Activated T-cell treated with anti-CD3 and anti-CD28 coated beads for 4 hours (primary cell): ENCODE measurements around the gene ALS2CL.
"Not testable (repeated sequence)": the region's sequence is repeated elsewhere in the genome, so short reads cannot be mapped to it uniquely, and the experiment has no call there.

Experiments
- DNase-seq: peaks from one replicate; pipeline ENCODE4 v3.0.0-alpha.2; 2020

ALS2CL gene, protein sequence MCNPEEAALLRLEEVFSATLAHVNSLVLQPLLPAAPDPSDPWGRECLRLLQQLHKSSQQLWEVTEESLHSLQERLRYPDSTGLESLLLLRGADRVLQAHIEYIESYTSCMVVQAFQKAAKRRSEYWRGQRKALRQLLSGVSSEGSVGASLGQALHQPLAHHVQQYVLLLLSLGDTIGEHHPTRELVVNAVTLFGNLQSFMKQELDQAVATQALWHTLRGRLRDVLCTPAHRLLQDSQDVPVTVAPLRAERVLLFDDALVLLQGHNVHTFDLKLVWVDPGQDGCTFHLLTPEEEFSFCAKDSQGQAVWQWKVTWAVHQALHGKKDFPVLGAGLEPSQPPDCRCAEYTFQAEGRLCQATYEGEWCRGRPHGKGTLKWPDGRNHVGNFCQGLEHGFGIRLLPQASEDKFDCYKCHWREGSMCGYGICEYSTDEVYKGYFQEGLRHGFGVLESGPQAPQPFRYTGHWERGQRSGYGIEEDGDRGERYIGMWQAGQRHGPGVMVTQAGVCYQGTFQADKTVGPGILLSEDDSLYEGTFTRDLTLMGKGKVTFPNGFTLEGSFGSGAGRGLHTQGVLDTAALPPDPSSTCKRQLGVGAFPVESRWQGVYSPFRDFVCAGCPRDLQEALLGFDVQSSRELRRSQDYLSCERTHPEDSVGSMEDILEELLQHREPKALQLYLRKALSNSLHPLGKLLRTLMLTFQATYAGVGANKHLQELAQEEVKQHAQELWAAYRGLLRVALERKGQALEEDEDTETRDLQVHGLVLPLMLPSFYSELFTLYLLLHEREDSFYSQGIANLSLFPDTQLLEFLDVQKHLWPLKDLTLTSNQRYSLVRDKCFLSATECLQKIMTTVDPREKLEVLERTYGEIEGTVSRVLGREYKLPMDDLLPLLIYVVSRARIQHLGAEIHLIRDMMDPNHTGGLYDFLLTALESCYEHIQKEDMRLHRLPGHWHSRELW

DNA sequence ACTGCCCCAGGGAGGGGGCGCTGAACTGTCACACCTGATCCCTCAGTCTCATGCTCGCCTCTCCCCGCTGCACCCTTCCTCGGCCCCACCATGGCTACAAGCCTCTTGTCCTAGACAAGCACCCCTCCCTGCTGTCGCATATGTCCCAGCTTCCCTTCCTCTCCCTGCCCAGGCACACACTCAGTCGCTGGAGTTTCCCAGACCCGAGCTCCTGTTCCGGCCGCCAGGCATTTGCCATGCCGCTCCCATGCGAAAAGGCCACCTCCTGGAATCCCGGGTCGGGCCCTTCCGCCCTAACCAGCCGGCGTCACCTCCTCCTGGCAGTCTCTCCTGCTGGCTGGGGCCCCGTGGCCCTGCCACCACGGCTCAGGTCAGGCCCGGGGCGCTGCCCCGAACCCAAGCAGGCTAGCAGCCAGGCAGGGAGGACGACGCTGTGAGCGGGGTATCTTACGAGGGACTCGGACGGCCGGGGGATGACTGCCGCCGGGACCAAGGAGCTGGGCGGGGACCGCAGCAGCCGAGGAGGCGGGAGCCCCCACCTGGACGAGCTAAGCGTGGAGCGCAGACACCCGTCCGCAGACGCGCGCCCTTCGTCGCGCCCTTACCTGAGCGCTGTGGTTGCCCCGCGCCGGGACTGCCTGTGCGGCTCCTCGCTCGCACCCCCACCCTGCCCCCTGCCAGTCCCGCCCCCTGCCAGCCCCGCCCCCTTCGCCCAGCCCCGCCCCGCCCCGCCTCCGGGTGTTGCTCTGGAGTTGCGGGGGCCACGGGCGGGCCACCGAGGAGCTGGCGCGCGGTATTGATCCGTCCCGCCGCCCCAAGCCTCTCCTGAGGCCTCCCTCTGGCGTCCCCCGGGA is at the start of gene ALS2CL:
Gene ALS2CL (minus strand): TSS at position 642 of the 854 bp plus-strand sequence. CDS start 4,239 bp downstream, outside the sequence.
- DNase-seq: peak; percentile 52

DNA sequence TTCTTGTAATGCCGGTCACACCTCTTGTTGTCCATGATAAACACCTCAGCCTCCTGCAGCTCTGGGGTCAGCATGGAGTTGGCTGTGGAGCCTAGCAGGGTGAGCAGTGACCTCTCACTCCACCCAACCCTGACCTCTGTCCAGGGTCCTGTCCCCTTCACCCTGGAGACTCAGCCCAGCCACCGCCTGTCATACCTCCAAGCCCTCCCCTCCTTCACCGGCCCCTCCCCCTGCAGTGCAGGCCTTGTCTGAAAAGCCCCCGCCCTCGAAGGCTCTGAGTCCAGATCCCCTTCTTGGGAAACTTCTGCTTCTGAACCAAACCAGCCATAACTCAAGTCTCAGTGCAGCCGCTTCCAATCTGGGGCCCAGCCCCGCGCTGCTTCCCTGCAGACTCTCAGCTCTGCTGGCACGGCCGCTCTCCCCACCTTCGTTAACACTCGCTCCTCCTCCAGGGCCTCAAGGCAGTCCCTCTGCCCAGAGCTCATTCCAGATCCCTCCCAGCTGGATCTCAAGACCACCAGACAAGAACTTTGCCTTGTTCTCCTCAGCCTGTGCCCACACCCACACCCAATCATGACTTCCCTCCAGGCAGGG is 49.6 kb upstream of the ALS2CL start:
- no peak for DNase-seq

DNA sequence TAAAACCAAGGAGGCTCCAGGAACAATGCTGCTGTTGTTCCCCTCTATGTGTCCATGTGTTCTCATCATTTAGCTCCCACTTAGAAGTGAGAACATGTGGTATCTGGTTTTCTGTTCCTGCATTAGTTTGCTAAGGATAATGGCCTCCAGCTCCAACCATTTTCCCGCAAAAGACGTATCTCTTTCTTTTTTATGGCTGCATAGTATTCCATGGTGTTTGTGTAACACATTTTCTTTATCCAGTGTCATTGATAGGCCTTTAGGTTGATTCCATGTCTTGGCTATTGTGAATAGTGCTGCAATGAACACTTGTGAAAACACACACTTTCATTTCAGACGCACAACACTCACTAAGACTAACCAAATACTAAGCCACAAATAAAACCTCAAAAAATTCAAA is 46.1 kb upstream of the ALS2CL start:
- DNase-seq: not testable (repeated sequence)

DNA sequence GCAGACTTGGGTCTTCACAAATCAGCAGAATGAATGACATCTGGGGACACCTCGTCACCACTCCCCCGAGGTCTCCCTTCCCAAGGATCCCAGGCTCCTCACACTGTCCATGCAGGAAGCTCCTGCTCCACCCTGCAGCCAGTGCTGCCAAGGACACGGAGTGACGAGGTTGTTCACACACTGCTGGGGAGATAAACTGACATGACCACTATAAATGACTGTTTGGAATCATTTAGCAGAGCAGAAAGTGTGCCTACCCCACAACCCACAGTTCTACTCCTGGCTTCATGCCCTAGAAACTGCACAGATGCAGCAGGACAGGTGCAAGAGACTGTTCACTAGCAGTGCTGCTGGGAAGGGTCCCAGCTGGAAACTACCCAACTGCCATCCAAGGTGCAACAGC is 43.9 kb upstream of the ALS2CL start:
- DNase-seq: no peak

DNA sequence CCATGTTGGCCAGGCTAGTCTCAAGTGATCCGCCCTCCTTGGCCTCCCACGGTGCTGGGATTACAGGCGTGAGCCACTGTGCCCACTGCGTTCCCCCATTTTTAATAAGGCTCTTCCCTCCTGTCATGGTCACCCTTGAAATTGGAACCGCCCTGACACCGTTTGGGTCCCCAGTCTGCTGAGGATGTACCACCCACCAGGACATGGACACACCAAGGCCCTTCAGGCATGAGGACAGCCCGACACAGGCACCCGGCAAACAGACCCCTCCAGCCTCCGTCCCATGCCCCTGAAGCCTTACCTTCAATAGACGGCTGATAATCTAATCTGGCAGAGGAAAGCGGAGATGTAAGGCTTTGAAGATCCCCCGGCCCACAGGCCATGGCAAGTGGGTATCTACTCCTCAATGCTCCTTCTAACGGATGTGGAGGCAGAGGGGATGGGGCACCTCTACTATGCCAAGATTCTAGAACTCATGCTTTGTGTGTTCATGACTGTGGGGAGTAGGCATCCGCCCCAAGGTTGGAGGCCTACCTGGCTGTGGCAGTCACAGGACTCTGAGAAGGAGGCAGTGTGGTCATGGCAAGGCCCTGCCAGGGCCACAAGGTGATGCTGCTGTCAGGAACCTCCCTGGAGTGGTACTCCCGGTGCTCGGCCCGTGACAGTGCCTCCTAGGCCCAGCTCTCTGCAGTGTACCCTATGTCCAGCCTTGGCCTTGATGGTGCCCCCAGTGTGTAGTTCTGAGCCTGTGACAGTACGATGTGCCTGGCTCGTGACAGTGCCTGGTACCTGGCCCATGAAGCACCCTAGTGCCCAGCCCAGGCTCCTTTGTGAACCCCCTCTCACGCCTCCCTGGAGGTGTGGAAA is 42.8 kb upstream of the ALS2CL start:
- no peak for DNase-seq

DNA sequence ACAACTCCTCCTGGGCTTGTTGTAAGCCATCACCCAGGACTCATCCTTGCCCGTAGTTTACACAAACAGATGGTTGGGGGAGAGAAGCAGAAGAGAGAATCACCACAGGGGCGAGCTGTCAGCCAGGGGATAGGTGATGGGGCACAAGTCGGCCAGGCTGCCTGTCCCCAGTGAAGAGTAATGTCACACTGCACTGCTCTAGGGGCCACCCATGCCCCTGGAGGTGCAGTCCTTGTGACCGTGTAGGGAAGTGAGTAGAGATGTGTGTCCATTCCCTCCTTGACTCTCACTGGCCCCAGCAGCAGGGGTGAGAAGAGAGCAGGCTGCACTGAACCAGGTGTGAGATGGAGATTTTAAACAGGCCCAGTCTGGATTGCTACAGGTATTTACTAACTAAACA is 41.3 kb upstream of the ALS2CL start:
- DNase-seq: no peak

DNA sequence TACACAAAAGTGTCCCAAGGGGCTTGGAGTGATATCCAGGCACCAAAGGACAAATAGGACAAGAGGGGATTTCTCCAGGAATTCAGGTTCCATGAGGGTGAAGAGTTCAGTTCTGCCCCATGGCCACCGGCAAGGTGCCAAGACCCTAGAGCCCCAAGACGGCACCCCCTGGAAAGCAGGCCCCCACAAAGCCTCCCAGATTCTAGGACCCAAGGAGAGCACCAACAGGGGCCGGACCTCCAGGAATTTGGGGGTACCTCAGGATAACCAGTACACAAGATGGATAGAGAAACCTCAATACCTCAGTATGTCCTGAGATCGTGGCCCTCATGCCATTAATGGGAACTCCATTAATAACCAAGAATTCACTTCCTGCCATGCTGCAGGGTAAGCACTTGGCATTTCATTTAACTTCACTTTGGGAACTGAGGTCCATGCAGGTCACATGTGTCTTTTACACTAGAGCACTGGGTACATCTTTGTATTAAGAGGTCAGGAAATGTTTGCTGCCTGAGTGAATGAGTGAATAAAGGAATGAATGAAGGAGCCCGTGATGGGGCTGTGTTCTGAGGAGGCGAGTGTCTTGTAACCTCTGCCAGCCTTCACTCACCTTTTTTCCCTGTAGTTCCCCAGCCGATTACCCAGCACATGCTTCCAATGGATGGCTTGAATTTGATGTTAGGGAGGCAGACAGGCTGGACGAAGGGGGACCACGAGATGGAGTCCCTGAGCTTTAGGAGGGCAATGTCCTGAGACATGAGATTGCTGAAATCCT is 39.7 kb upstream of the ALS2CL start:
- no peak for DNase-seq

DNA sequence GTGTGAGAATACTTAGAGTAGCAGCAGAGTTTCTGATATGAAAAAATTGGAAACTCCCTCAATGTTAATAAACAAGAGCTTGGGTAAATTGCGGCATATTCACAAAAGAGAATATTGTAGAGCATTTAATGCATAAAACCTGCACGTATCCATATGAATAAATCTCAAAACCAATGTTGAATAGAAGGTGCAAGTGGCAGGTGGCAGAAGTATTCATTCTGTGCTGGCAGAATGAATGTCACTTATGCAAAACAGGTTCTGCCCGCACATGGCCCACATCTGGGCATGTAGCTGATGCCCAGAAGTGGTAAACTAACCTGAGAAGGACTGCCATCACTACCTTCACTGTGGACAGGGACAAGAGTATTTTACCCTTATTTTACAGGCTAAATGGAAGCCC is 38.3 kb upstream of the ALS2CL start:
- no peak for DNase-seq

DNA sequence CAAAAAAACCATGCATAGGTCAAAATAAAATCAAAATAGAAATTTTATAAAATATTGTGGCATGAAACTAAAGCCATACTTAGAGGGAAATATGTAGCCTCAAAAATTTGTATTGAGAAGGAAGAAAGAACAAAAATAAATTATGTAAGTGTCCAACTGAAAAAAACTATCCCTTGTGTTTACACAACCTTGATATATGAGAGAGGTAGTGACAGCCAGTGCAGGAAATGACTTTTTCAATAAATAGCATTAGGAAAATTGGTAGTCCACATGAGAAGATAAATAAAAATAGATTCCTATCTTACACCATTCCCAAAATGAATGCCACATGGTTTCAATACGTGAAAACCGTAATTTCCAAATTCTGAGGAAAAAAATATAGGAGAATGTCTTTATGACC is 37.3 kb upstream of the ALS2CL start:
- DNase-seq: no peak

DNA sequence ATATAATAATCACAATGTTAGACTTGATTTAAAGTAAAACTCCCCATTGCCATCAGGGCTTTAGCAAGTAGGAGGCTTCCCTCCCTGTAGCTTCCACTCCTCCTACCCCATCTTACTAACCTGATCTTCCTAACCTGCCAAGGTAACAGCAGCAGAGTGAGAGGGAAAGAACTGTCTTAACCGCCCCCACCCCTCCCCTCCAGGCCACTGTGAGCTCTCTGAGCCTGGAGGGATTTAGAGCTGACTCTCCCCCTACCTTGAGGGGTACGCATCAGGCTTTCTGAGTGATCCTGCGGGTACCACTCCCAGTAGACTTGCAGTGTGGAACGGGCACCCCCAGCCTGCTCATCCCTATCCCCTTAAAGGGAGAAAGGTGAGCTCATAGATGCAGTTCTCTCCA is 35.6 kb upstream of the ALS2CL start:
- no peak for DNase-seq

DNA sequence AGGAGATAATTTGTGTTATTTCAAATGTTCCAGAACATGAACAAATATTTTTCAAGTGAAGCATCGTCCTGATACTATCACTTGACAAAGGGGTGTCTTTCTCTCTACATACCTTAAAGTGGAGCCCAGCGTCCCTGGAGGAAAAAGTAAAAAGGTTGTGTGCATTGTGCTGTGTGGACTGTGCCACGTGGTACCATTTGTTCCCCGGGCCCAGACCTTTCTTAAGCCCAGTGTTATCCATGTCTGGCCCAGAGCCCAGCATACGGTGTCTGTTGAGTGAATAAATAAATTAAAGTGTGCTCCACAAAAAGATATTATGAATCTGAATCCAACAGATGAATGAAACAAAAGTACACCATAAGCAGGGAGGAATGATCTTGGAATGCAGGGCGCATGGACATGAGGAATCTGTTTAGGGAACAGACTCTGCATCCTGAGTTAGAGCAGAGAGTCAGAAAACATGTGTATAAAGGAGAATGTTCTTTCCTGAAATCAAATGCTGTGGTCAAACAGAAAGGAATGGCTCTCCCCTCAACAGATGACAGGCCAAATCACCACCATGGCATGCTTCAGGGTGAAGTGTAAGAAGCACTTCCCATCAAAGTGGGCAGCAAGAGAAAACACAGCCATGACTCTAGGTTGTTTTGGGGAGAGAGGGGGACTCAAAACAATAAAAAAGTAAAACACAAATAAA is 32.3 kb upstream of the ALS2CL start:
- DNase-seq: no peak

DNA sequence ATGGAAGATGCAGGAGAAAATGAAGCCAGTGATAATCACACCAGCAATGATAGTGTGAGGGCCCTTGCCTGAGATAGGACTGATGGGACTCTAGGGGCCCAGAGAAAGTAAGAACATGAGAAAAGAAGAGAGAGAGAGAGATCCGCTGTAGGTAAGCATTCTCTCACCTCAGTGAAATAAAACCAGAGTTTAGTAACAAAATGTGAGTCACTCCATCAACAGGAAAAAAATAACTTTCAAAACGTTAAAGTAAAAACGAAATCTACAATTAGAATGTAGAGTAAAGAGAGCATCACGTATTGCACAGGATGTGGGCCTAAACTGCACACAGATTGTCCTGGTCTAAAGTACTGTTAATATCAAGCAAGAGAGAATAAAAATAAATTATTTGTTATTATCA is 30.9 kb upstream of the ALS2CL start:
- no peak for DNase-seq

DNA sequence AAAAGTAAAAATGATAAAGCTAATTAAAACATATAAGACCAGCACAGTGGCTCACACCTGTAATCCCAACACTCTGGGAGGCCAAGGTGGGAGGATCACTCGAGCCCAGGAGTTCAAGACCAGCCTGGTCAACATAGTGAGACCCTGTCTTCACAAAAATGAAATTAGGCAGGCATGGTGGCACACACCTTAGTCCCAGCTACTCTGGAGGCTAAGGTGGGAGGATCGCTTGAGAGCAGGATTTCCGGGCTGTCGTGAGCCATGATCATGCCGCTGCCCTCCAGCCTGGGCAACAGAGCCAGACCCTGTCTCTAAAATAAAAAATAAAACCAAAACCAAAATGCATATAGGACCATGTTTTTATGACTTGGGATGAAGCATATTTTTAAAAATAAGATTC is 29.0 kb upstream of the ALS2CL start:
- DNase-seq: no peak

DNA sequence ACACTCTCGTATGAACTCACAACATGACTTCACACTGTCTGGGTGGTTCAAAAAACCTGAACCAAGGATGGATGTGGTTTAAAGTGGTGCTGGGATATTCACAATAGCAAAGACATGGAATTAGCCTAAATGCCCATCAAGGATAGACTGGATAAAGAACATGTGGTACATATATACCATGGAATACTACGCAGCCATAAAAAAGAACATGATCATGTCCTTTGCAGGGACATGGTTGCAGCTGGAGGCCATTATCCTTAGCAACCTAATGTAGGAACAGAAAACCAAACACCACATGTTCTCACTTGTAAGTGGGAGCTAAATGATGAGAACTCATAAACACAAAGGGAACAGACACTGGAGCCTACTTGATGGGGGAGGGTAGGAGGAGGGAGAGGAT is 27.5 kb upstream of the ALS2CL start:
- DNase-seq: no peak

DNA sequence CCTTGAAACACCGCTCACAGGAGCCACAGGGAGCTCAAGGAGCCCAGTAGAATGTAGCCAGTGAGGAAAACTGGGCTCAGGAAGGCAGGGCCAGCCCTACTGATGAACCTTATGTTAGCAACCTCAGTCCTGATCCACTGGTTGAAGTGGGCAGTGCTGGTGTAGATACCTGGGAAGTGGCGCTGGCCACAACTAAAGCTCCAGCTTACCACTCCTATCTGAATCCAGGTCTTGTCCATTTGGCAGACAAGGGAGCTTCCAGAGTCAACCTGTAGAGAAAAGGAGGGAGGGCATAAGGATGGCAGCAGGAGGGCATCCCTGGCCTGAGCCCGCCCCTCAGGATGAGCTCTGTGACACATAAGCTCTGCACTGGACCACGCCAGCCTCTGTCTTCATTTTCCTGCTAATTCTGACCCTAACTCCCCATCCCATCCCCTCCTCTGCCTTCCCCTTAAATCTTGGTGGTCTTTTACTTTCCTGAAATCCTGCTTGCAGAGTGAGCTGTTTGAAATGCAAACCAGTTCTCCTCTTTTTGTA is 26.3 kb upstream of the ALS2CL start:
- DNase-seq: no peak

DNA sequence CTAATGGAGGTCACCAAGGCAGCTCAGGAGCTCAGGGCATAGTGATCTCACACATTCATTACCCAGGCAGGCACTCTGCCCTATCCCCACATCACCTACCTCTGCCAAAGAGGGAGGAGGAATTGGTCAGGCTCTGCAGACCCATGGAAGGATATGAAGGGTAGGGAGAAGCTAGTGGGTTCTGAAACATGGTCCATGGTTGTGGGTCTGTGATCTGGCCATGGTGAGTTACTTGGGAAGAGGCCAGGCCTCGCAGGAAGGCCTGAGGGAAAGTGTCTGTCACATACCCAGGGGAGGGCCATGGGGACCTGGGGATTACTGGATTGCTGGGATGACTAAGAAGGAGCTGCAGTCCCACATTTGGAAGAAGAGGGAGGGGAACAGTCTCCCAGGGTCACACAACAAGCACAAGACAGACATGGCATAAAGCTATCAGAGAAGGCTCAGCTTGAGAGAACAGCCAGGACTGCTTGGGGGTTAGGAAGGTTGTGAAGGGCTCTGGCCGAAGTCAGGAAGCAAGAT is 25.6 kb upstream of the ALS2CL start:
- DNase-seq: no peak

DNA sequence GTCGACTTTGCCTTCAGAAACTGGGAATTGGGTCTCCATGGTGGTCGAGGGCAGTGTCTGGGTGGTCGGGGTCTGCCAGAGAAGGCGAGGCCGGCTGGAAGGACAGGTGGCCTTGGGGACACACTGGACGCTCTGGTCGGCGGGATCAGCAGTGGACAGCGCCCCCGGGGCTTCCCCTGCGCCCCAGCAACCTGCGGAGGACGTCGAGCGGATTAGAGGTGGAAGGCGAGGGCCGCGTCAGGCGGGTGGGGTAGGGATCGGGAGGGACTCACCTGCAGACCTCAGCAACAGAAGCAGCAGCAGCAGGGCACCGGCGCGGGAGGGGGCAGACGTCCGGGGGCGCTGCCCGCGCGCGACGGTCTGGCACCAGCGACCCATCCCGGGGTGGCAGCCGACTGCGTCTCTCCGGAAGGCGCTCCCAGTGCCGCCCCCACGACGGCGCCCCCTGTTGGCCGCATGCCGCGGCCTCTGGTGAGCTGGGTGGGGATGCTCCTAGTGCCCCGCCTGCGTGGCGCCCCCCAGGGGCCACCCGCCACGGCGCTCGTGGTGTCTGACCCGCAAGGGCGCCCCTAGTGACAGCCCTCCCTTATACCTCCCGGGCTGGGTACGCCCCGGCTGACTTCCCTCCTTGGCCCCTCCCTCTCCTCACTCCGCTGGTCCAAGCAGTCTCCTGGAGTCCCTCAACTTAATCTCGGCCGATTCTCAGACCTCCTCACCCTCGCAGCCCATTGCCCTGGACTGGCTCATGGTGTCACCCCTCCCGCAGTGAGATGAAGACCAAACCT is 24.2 kb upstream of the ALS2CL start, which contains the start of gene PRSS50:
Gene PRSS50 (minus strand): TSS at position 423 of the 785 bp plus-strand sequence. CDS start 45 bp downstream, at position 378.
- DNase-seq: no peak
